HepG2 (cell line): ENCODE results near the gene CCDC197. TPM values are rescaled to one million over a fixed set of nuclear protein-coding genes. Genes with fewer than 3 reads are reported as not detected.

ENCODE experiments used
- ELF3 ChIP-seq: IDR thresholded peaks from 2 replicates; pipeline ENCODE4 v1.6.1; 2016; ENCODE audit warnings: missing genetic modification reagents, missing compliant biosample characterization
- FOXA1 ChIP-seq, 2 experiments: fragments of 450-650 bp in 1 of 2; sonication (generic) in 1 of 2; formaldehyde crosslinking in 1 of 2; IDR thresholded peaks; 2 replicates each; pipeline versions ENCODE4 v1.4.0 to v1.6.1; 2016 to 2020; ENCODE audit warnings: missing genetic modification reagents in 1 of 2
- GTF3A ChIP-seq: sonication (generic); formaldehyde crosslinking; conservative IDR thresholded peaks from 2 replicates; pipeline ENCODE4 v1.4.0; 2020; ENCODE audit warnings: mild to moderate bottlenecking, missing genetic modification reagents
- HNRNPH1 ChIP-seq: fragments of 200-400 bp; formaldehyde crosslinking; optimal IDR thresholded peaks from 2 replicates; pipeline ENCODE3; 2017; ENCODE audit warnings: mild to moderate bottlenecking, low read depth, low read length
- IRF1 ChIP-seq: sonication (generic); formaldehyde crosslinking; IDR thresholded peaks from 2 replicates; pipeline ENCODE4 v1.4.0; 2020; ENCODE audit warnings: low read depth, mild to moderate bottlenecking, missing genetic modification reagents
- ISX ChIP-seq: sonication (generic); formaldehyde crosslinking; conservative IDR thresholded peaks from 2 replicates; pipeline ENCODE4 v1.5.0; 2020; ENCODE audit warnings: missing genetic modification reagents
- MAX ChIP-seq: IDR thresholded peaks from 2 replicates; pipeline ENCODE4 v1.6.1; 2012; ENCODE audit warnings: inconsistent platforms
- SOX6 ChIP-seq, 2 experiments: fragments of 450-650 bp in 1 of 2; sonication (generic) in 1 of 2; formaldehyde crosslinking in 1 of 2; IDR thresholded peaks; 2 replicates each; pipeline versions ENCODE4 v1.4.0 to v1.6.1; 2017 to 2020; ENCODE audit warnings: antibody characterized with exemption in 1 of 2, mild to moderate bottlenecking in 1 of 2, missing genetic modification reagents in 1 of 2
- TCF7 ChIP-seq: sonication (generic); IDR thresholded peaks from 2 replicates; pipeline ENCODE4 v1.6.1; 2016; ENCODE audit warnings: antibody characterized with exemption, low read depth
- THYN1 ChIP-seq: sonication (generic); formaldehyde crosslinking; IDR thresholded peaks from 2 replicates; pipeline ENCODE4 v1.8.1; 2023; ENCODE audit warnings: low read depth, mild to moderate bottlenecking, moderate library complexity, missing genetic modification reagents, borderline replicate concordance
- WIZ ChIP-seq: sonication (generic); formaldehyde crosslinking; IDR thresholded peaks from 2 replicates; pipeline ENCODE4 v1.5.1; 2020; ENCODE audit warnings: mild to moderate bottlenecking, missing genetic modification reagents
- YEATS4 ChIP-seq: sonication (generic); formaldehyde crosslinking; IDR thresholded peaks from 2 replicates; pipeline ENCODE4 v1.4.0; 2020; ENCODE audit warnings: missing genetic modification reagents, borderline replicate concordance
- ZBTB38 ChIP-seq: sonication (generic); formaldehyde crosslinking; IDR thresholded peaks from 2 replicates; pipeline ENCODE4 v1.5.1; 2020; ENCODE audit warnings: mild to moderate bottlenecking, missing genetic modification reagents
- ZBTB39 ChIP-seq: sonication (generic); formaldehyde crosslinking; IDR thresholded peaks from 2 replicates; pipeline ENCODE4 v1.5.0; 2020; ENCODE audit warnings: missing genetic modification reagents
- ZMYM4 ChIP-seq: sonication (generic); formaldehyde crosslinking; IDR thresholded peaks from 2 replicates; pipeline ENCODE4 v1.8.1; 2023; ENCODE audit warnings: mild to moderate bottlenecking, missing genetic modification reagents
- ZNF318 ChIP-seq: sonication (generic); formaldehyde crosslinking; IDR thresholded peaks from 2 replicates; pipeline ENCODE4 v1.4.0; 2020; ENCODE audit warnings: mild to moderate bottlenecking, missing genetic modification reagents
- ZNF720 ChIP-seq: sonication (generic); formaldehyde crosslinking; IDR thresholded peaks from 2 replicates; pipeline ENCODE4 v1.4.0; 2020; ENCODE audit warnings: missing genetic modification reagents
- ZSCAN22 ChIP-seq: sonication (generic); formaldehyde crosslinking; IDR thresholded peaks from 2 replicates; pipeline ENCODE4 v1.4.0; 2020; ENCODE audit warnings: mild to moderate bottlenecking, missing genetic modification reagents
- polyA plus RNA-seq, 8 experiments: library from polyadenylated mRNA; depleted of rRNA in 3 of 8; stranded (reverse) in 7 of 8; unstranded in 1 of 8; fragments of >200 nt; fragmentation: Illumina TruSeq in 4 of 8; extraction: Trizol in 4 of 8; gene quantifications; 2 replicates each; pipeline versions ENCODE4 v1.2.1 to v1.2.3, GENCODE V29; 2011 to 2016; ENCODE audit warnings: low read depth in 4 of 8, missing spikeins in 1 of 8, mixed read lengths in 1 of 8; ENCODE audit not compliant: insufficient read depth in 1 of 8
- total RNA-seq, 5 experiments: library from RNA; depleted of rRNA; stranded (reverse); fragments of >200 nt; fragmentation: Illumina TruSeq; extraction: Trizol; gene quantifications; 2 replicates each; pipeline ENCODE4 v1.2.3, GENCODE V29; 2016; ENCODE audit warnings: low read depth in 1 of 5

The CCDC197 gene
- total and polyA plus RNA-seq, 2 of the 13 experiments (the other 11 are each of a cell fraction or from before 2014, with no cell fraction given), result 0.11 to 0.13 TPM

- TF ChIP-seq ZNF318 (CRISPR knock-in tag) (0 out of 2 replicates have a peak, but pooled peaks have one; percentile 21), ZBTB39 (CRISPR knock-in tag) (peak; percentile 99), ZSCAN22 (CRISPR knock-in tag) (no peak), TCF7 (no peak), ISX (CRISPR knock-in tag) (no peak), YEATS4 (no peak), ZBTB38 (CRISPR knock-in tag) (no peak), THYN1 (CRISPR knock-in tag) (no peak), MAX (peak; percentile 24; the same call in 1 of the 2 replicates), FOXA1 (IDR thresholded peaks at IDR 0.05) (no peak), FOXA1 (CRISPR knock-in tag; IDR thresholded peaks at IDR 0.05) (0 out of 2 replicates have a peak, but pooled peaks have one; percentile 29), GTF3A (CRISPR knock-in tag) (no peak), ZNF720 (CRISPR knock-in tag) (no peak), ELF3 (CRISPR knock-in tag) (no peak), HNRNPH1 (no peak), WIZ (CRISPR knock-in tag) (no peak), ZMYM4 (CRISPR knock-in tag) (peak; percentile 30; the same call in 1 of the 2 replicates), IRF1 (CRISPR knock-in tag) (no peak), SOX6 (IDR thresholded peaks at IDR 0.05) (no peak), SOX6 (CRISPR knock-in tag; IDR thresholded peaks at IDR 0.05) (0 out of 2 replicates have a peak, but pooled peaks have one; percentile 11)
Measured at GRCh38 chr14:94041551-94042346, 44.6 kb downstream of the CCDC197 start (continued).
